OCI-LY1 (cell line): ENCODE data around the gene CCDC187.

Experiments
- H2AFZ ChIP-seq: fragments of 200-600 bp; sonication (generic), shearing (Covaris generic); 2 replicates; pipeline ENCODE4 v1.6.0; 2014; ENCODE audit warnings: antibody characterized with exemption, mild to moderate bottlenecking, low read length
- H3F3A ChIP-seq: fragments of 200-600 bp; sonication (generic), shearing (Covaris generic); 2 replicates; pipeline ENCODE4 v1.6.0; 2014; ENCODE audit warnings: mild to moderate bottlenecking, antibody characterized with exemption, low read length, moderate library complexity; ENCODE audit not compliant: insufficient read depth
- H3K27ac ChIP-seq: fragments of 200-600 bp; sonication (generic); 2 replicates; pipeline ENCODE4 v1.5.1; 2014; ENCODE audit warnings: low read length, mixed run types, mild to moderate bottlenecking, low read depth; ENCODE audit not compliant: poor library complexity, severe bottlenecking
- H3K27me3 ChIP-seq: fragments of 200-600 bp; sonication (generic); 2 replicates; pipeline ENCODE4 v1.6.0; 2014; ENCODE audit warnings: antibody characterized with exemption, mild to moderate bottlenecking, low read length, moderate library complexity; ENCODE audit not compliant: insufficient read depth
- H3K36me3 ChIP-seq: fragments of 200-600 bp; sonication (generic); 2 replicates; pipeline ENCODE4 v1.6.1; 2014; ENCODE audit warnings: mild to moderate bottlenecking, antibody characterized with exemption, low read length, moderate library complexity, mixed read lengths; ENCODE audit not compliant: insufficient read depth
- H3K4me1 ChIP-seq: fragments of 200-600 bp; sonication (generic); 2 replicates; pipeline ENCODE4 v1.5.1; 2014; ENCODE audit warnings: mild to moderate bottlenecking, low read length, moderate library complexity; ENCODE audit not compliant: insufficient read depth, severe bottlenecking
- H3K4me2 ChIP-seq: fragments of 200-600 bp; sonication (generic), shearing (Covaris generic); 2 replicates; pipeline ENCODE4 v1.6.1; 2014; ENCODE audit warnings: low read length
- H3K4me3 ChIP-seq: fragments of 200-600 bp; sonication (generic); 2 replicates; pipeline ENCODE4 v1.5.1; 2014; ENCODE audit warnings: low read length, low read depth, mild to moderate bottlenecking, mixed read lengths; ENCODE audit not compliant: poor library complexity, severe bottlenecking
- H3K79me2 ChIP-seq: fragments of 200-600 bp; shearing (Covaris generic); 2 replicates; pipeline ENCODE4 v1.6.1; 2016; ENCODE audit warnings: mixed run types, low read length, mixed read lengths; ENCODE audit not compliant: insufficient read depth
- H3K9ac ChIP-seq: fragments of 200-600 bp; sonication (generic), shearing (Covaris generic); 2 replicates; pipeline ENCODE4 v1.6.1; 2014; ENCODE audit warnings: mild to moderate bottlenecking, low read length, mixed read lengths
- H3K9me2 ChIP-seq: fragments of 200-600 bp; sonication (generic), shearing (Covaris generic); 2 replicates; pipeline ENCODE4 v1.6.1; 2014; ENCODE audit warnings: low read depth, mild to moderate bottlenecking, low read length, mixed read lengths
- H3K9me3 ChIP-seq: fragments of 200-600 bp; shearing (Covaris generic); 2 replicates; pipeline ENCODE4 v1.6.1; 2014; ENCODE audit warnings: low read length, mixed read lengths
- H4K20me1 ChIP-seq: fragments of 200-600 bp; sonication (generic), shearing (Covaris generic); 2 replicates; pipeline ENCODE4 v1.6.0; 2016; ENCODE audit warnings: mild to moderate bottlenecking, low read length; ENCODE audit not compliant: insufficient read depth
- CTCF ChIP-seq: fragments of 200-600 bp; sonication (generic), shearing (Covaris generic); IDR thresholded peaks from 2 replicates; pipeline ENCODE4 v1.5.1; 2017; ENCODE audit warnings: mild to moderate bottlenecking, antibody characterized with exemption, low read length, moderate library complexity, mixed read lengths
- EZH2 ChIP-seq: fragments of 200-600 bp; sonication (generic), shearing (Covaris generic); IDR thresholded peaks from 2 replicates; pipeline ENCODE4 v1.8.0; 2017; ENCODE audit warnings: borderline replicate concordance, mixed run types, mild to moderate bottlenecking, antibody characterized with exemption, low read length, moderate library complexity, mixed read lengths

Gene CCDC187

DNA sequence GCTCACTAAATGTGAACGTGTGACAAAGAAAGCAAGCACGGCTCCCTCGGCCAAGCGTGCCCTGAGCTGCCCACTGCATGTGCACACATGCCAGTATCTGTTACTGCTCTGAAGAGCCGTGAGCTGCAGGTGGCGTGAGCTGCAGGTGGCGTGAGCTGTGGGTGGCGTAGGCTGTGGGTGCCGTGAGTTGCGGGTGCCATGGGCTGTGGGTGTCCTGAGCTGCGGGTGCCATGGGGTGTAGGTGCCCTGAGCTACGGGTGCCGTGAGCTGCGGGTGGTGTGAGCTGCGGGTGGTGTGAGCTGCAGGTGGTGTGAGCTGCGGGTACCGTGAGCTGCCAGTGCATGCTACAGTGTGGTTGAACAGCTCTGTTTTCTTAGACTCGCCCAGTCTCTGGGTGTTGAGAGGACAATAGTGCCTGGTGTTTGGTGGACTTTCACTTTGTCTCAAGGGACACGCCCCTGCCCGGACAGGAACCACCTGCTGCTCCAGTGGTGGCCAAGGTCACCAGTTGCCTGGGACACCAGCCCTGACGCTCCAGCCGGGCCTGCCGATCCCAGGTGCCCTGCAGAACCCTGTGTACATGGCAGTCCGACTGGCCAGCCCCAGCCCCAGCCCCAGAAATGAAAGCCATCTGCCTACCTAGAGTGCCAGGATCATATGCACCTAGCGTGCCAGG, 6.7 kb downstream of the CCDC187 start:
- Histone ChIP-seq H3K79me2 (no peaks in the 10 kb centered on the region), H3F3A (no peaks in the 10 kb centered on the region), H3K4me1 (no peaks in the 10 kb centered on the region), H3K9ac (no peak overlapping the region), H4K20me1 (no peaks in the 10 kb centered on the region), H3K27me3 (peaks cover 13% of the 10 kb centered on the region; the same call in 1 of the 2 replicates), H3K9me3 (no peaks in the 10 kb centered on the region), H3K4me3 (no peak overlapping the region), H3K36me3 (no peaks in the 10 kb centered on the region), H3K4me2 (no peak overlapping the region), H3K9me2 (no peaks in the 10 kb centered on the region), H2AFZ (no peak overlapping the region), H3K27ac (no peak overlapping the region)
- TF ChIP-seq CTCF = no peak
- no peak for TF ChIP-seq EZH2

DNA sequence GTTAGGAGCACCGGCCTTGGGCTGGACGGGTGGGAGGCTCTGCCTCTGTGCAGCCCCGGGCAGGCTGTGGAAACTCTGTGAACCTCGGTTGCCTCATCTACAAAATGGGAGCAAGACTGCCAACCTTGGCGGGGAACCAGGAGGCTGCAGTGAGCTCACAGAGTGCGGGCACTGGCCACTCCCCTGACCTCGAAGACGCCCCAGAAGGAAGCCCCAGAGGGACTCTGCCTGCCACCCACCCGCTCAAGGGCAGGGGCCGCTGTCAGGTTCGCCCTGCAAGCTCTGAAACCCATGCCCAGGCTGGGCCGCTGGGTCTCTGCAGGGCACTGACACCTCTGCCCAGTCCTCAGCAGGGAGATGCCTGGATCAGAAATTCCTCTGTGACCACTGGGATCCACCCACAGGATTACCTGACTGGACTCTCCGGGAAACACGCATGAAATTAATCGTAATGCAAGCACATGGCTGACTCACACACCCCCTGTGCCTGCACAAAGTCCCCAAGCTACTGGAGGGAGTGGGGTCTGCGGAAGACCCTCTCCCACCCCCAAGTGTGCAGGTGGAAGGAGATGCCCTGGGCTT, 7.4 kb downstream of the CCDC187 start:
- Histone ChIP-seq H3K79me2 (no peaks in the 10 kb centered on the region), H2AFZ (no peak overlapping the region), H3K9ac (no peak overlapping the region), H3K4me3 (no peak overlapping the region), H3K4me1 (no peaks in the 10 kb centered on the region), H3K27me3 (peaks cover 13% of the 10 kb centered on the region; the same call in 1 of the 2 replicates), H3K4me2 (no peak overlapping the region), H3K27ac (no peak overlapping the region), H3K9me2 (no peaks in the 10 kb centered on the region), H3F3A (no peaks in the 10 kb centered on the region), H3K36me3 (no peaks in the 10 kb centered on the region), H3K9me3 (no peaks in the 10 kb centered on the region), H4K20me1 (no peaks in the 10 kb centered on the region)
- no peak for TF ChIP-seq EZH2
- no peak for TF ChIP-seq CTCF

- Histone ChIP-seq H3K9ac (no peak overlapping the region), H2AFZ (no peak overlapping the region), H3K4me1 (no peaks in the 10 kb centered on the region), H3K4me2 (no peak overlapping the region), H3K4me3 (no peak overlapping the region), H4K20me1 (no peaks in the 10 kb centered on the region), H3K36me3 (no peaks in the 10 kb centered on the region), H3K9me3 (no peaks in the 10 kb centered on the region), H3K27ac (no peak overlapping the region), H3K9me2 (no peaks in the 10 kb centered on the region), H3F3A (no peaks in the 10 kb centered on the region), H3K27me3 (peaks cover 13% of the 10 kb centered on the region; the same call in 1 of the 2 replicates), H3K79me2 (no peaks in the 10 kb centered on the region)
- no peak for TF ChIP-seq EZH2
- TF ChIP-seq CTCF = no peak
Observed at GRCh38 chr9:136295542-136296433, 8.1 kb downstream of the CCDC187 start.
